GM21529 (cell line): ENCODE results near the gene CLASP2.
"Not testable (repeated sequence)": the region's sequence is repeated elsewhere in the genome, so short reads cannot be mapped to it uniquely, and the experiment has no call there.

Source experiments
- ATAC-seq: cut with Tn5 transposase; IDR thresholded peaks from one replicate; pipeline ENCODE4 v1.9.1; 2021; ENCODE audit not compliant: unreplicated experiment

The CLASP2 gene

DNA sequence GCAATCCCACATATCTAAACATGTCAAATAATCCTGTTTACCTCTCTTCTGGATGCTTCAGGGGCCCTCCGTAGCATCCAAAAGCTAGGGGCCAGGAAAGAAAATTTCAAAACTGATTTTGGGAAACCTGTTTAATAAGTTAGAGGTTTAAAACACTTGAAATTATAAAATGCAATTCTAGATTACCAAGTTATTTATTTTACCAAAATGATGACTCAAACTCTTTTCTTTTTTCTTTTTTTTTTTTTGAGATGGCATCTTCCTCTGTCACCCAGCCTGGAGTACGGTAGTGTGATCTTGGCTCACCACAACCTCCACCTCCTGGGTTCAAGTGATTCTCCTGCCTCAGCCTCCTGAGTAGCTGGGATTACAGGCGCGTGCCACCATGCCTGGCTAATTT, 258.5 kb downstream of the CLASP2 start:
- not testable (repeated sequence) for ATAC-seq

DNA sequence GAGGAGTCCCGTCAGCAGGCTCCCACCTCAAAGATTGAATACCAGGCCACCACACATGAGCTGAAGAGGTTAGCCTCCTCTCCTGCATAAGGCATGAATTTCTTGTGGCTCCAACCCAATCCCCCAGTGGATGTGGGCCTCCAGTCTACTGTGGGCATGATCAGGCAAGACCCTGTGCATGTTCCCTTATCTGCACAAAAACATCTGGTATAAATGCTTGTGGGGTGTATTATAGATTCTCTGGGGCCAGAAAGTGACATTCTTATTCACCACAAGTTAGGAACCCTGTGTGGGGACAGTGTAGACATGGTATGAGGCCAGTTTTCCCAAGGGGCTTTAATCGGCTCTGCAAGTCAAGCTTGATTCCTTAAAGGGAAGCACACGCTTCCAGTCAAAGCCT, 259.6 kb downstream of the CLASP2 start:
- no peak for ATAC-seq

DNA sequence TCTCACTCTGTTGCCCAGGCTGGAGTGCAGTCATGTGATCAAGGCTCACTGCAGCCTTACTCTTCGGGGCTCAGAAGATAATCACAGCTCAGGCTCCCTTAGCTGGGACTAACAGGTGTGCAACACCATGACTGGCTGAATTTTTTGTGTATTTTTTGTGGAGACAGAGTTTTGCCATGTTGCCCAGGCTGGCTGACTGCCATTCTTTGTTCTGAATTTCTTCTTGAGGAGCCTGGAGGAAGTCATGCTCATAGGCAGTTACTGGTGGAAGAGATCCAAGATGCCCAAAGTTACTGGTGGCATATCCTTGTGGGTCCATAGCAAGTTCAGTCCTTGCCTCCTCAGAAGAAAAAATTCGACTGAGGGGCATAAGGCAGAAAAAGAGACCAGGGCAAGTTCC, 261.3 kb downstream of the CLASP2 start:
- no peak for ATAC-seq

DNA sequence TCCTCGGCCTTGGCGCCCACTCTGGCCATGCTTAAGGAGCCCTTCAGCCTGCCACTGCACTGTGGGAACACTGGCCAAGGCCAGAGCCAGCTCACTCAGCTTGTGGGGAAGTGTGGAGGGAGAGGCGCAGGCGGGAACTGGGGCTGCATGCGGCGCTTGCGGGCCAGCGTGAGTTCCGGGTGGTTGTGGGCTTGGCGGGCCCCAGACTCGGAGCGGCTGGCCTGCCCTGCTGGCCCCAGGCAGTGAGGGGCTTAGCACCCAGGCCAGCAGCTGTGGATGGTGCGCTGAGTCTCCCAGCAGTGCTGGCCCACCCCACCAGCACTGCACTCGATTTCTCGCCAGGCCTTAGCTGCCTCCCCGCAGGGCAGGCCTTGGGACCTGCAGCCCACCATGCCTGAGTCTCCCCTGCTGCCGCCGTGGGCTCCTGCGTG, 264.7 kb downstream of the CLASP2 start:
- ATAC-seq, result no peak

DNA sequence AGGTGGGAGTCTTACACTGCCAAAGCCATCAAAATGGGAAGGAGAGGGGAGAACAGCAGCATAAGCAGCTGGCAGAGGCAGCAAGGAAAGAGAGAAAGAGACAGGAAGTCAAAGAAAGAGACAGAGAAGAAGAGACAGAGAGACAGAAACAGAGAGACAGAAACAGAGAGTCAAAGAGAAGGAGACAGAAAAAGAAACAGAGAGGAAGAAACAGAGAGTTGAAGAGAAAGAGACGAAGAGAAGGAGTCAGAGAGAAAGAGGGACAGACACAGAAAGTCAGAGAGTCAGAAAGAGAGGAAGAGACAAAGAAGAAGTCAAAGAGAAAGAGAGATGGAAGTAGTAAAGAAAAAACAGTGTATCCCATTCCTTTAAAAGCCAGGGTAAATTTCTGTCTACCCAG, 266.1 kb downstream of the CLASP2 start:
- ATAC-seq, result not testable (repeated sequence)

DNA sequence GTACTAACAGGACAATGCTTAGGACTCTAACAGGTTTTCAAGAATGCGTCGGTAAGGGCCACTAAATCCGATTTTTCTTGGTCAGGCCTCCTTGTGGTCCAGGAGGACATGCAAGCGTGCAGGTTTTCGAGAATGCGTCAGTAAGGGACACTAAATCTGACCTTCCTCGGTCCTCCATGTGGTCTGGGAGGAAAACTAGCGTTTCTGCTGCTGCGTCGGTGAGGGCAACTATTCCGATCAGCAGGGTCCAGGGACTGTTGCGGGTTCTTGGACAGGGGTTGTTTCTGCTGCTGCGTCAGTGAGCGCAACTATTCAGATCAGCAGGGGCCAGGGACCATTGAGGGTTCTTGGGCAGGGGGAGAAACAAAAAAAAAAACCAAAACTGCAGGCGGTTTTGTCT, 270.1 kb downstream of the CLASP2 start:
- no peak for ATAC-seq

DNA sequence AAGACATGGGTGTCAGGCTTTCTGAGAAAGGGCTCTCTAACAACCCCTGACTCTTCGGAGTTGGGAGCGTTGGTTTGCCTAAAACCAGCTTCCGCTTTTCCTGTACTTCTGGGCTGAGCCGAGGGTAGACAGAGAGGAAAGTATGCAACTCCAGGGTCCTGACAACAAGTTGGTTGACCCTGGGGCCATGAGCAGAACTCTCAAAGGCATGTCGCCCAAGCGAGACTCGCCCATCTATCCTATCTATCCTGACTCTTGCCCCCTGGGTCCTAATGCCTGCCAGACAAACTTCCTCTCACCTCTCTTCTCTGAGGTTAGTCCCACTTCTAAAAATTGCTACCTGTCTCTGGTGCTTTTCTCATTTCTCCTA, 270.8 kb downstream of the CLASP2 start:
- ATAC-seq, result not testable (repeated sequence)
